ENCODE data around the gene BHLHA15. TPM values are rescaled to one million over a fixed set of nuclear protein-coding genes. Genes with fewer than 3 reads are reported as not detected.

BHLHA15 gene
- total RNA-seq, 4 donors from 2014 or later: 2.0 to 7.3 TPM; not detected in 2

DNA sequence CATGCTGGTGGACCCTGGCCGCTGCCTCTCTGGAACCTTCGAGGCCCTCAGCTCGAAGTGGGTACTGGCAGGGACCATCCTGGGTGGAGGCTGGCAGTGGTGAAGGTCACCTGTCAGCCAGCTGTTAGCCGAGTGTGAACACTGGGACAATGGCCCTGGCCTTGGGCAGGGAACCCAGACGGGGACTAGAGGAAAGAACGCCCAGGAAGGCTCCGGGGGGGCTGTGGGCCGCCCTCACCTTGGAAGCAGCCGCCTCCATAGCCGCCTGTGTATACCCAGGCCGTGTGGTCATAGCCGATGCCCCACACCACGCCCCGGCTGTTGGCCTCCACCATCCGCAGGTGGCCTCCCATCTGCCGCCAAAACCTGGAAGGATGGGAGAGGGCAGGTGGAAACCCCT, 17.6 kb downstream of the BHLHA15 start:
- in situ Hi-C loops (cut with MboI; ENCODE audit: low pct_ligation_motif_present in 1 of 4, low pct_unique_long_range_greater_than_20kb in 1 of 4, low sequenced_read_pairs in 3 of 4) (no loop called here), intact Hi-C loops (cut with DNase I; ENCODE audit: low total_unique reads) (no loop called here)
- no peak overlapping the region for H3K4me3 ChIP-seq
- H3K9me3 ChIP-seq: no peaks in the 10 kb centered on the region
- no peak overlapping the region for H3K27ac ChIP-seq
- H3K36me3 ChIP-seq: no peaks in the 10 kb centered on the region
- no peaks in the 10 kb centered on the region for H3K27me3 ChIP-seq
- no peaks in the 10 kb centered on the region for H3K4me1 ChIP-seq
- DNase-seq: no peak
- no peak for TF ChIP-seq EP300 (IDR thresholded peaks at IDR 0.05; ENCODE audit: low read depth)
- TF ChIP-seq POLR2AphosphoS5 (IDR thresholded peaks at IDR 0.05): no peak
- no peak for TF ChIP-seq POLR2A (IDR thresholded peaks at IDR 0.05)
- TF ChIP-seq, protein P1, sequence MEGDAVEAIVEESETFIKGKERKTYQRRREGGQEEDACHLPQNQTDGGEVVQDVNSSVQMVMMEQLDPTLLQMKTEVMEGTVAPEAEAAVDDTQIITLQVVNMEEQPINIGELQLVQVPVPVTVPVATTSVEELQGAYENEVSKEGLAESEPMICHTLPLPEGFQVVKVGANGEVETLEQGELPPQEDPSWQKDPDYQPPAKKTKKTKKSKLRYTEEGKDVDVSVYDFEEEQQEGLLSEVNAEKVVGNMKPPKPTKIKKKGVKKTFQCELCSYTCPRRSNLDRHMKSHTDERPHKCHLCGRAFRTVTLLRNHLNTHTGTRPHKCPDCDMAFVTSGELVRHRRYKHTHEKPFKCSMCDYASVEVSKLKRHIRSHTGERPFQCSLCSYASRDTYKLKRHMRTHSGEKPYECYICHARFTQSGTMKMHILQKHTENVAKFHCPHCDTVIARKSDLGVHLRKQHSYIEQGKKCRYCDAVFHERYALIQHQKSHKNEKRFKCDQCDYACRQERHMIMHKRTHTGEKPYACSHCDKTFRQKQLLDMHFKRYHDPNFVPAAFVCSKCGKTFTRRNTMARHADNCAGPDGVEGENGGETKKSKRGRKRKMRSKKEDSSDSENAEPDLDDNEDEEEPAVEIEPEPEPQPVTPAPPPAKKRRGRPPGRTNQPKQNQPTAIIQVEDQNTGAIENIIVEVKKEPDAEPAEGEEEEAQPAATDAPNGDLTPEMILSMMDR (IDR thresholded peaks at IDR 0.05): no peak
- 96% methylated on average over 16 of the region's 16 CpGs; no CpG with 5 or more reads in 1 of the 2 donors for WGBS, 2 donors (ENCODE audit: low coverage in 1 of 2)

DNA sequence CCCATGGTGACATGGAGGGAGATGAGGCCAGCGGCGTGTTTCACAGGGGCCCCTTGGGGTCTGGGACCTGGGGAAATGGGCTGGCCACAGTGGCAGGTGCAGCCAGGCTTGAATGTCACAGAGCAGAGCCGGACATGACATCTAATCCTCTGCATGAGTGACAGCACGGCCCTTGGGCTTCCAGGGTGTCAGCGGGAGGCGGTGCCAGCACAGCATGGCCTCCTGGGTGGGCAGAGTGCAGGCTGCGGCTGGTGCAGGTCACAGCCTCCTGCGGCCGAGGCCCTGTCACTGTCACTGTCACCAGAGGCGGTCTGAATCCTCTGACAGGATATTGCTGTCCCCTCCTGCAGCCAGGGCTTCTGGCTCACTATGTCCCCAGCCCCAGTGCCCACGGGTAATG, 18.2 kb downstream of the BHLHA15 start:
- Histone ChIP-seq H3K27ac (no peak overlapping the region), H3K4me1 (no peaks in the 10 kb centered on the region), H3K36me3 (no peaks in the 10 kb centered on the region), H3K9me3 (no peaks in the 10 kb centered on the region), H3K4me3 (no peak overlapping the region), H3K27me3 (no peaks in the 10 kb centered on the region)
- 92% methylated on average over 11 of the region's 11 CpGs; no CpG with 5 or more reads in 1 of the 2 donors for WGBS, 2 donors (ENCODE audit: low coverage in 1 of 2)
- DNase-seq: no peak
- intact Hi-C loops (cut with DNase I; ENCODE audit: low total_unique reads): no loop called here
- TF ChIP-seq POLR2A (IDR thresholded peaks at IDR 0.05): no peak
- TF ChIP-seq EP300 (IDR thresholded peaks at IDR 0.05; ENCODE audit: low read depth): no peak
- TF ChIP-seq, protein P1 (IDR thresholded peaks at IDR 0.05): no peak
- in situ Hi-C loops (cut with MboI; ENCODE audit: low pct_ligation_motif_present in 1 of 4, low pct_unique_long_range_greater_than_20kb in 1 of 4, low sequenced_read_pairs in 3 of 4): no loop called here

DNA sequence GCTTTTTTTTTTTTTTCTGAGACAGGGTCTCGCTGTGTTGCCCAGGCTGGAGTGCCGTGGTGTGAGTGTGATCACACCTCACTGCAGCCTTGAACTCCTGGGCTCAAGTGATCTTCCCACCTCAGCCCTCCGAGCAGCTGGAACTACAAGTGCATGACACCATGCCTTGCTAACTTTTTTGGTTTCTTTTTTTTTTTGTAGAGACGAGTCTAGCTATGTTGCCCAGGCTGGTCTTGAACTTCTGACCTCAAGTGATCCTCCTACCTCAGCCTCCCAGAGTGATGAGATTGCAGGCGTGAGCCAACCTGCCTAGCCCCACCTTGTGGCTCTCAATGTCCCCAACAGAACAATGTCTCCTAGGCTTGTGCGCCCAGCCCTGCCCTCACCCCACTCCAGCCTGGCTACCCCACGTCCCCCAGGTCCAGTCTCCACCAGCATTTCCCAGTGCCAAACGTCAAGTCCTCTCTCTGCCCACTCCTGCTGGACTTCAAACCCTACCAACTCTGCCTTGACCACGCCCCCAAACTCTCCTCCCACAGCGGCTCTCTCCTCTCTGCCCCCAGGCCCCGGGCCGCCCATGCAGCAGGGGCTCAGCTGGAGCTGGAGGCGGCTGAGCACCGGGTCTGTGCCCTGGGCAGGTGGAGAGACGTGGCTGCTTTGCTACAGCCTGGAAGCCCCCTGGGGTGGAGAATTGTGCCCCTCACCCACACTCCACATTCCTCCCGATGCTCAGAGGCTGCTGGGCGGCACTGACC, 18.9 kb downstream of the BHLHA15 start:
- DNase-seq: no peak

DNA sequence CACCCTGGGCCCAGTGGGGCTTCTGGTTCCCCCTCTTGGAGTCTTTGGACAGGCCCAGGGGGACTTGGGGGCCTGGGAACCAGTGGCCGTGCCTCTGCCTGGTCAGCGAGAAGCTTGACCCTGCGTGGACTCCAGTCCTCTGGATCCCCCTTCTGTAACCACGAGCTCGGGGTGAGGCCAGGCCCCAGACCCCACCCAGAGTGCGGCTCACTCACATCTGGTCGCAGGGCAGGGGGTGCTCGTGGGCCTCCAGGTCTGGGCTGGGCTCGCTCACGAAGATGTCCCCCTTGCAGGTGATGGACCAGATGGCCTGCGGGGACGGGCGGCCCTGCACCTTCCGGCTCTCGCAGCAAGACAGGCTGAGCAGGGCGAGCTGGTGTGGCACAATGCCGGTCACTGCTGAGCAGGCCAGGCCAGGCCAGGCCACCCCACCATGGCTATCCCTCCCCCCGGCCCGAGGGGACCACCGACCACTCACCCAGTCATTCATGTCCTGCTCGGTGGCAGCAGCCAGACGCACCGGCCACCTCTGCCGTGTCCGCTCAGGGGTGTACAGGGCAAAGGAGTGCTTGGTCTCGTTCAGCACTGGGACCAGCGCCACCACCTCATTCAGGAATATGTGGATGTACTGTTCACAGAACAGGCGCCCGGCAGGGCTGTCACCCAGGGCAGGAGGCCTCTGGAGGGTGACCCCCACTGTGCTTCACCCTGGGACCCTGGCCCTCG, 19.7 kb downstream of the BHLHA15 start:
- in situ Hi-C loops (cut with MboI; ENCODE audit: low pct_ligation_motif_present in 1 of 4, low pct_unique_long_range_greater_than_20kb in 1 of 4, low sequenced_read_pairs in 3 of 4) (no loop called here), intact Hi-C loops (cut with DNase I; ENCODE audit: low total_unique reads) (no loop called here)
- 97% methylated on average over 16 of the region's 30 CpGs; no CpG with 5 or more reads in 1 of the 2 donors for WGBS, 2 donors (ENCODE audit: low coverage in 1 of 2)
- H3K4me3 ChIP-seq: no peak overlapping the region
- H3K4me1 ChIP-seq: no peaks in the 10 kb centered on the region
- H3K27me3 ChIP-seq: no peaks in the 10 kb centered on the region
- H3K9me3 ChIP-seq: no peaks in the 10 kb centered on the region
- H3K36me3 ChIP-seq: no peaks in the 10 kb centered on the region
- no peak overlapping the region for H3K27ac ChIP-seq
- no peak for DNase-seq
- no peak for TF ChIP-seq EP300 (IDR thresholded peaks at IDR 0.05; ENCODE audit: low read depth)
- TF ChIP-seq POLR2AphosphoS5 (IDR thresholded peaks at IDR 0.05): no peak
- no peak for TF ChIP-seq POLR2A (IDR thresholded peaks at IDR 0.05)
- TF ChIP-seq, protein P1 (IDR thresholded peaks at IDR 0.05): no peak

More for the DNA sequence above, 18.9 kb downstream of the BHLHA15 start:
- Histone ChIP-seq H3K4me3 (no peak overlapping the region), H3K27me3 (no peaks in the 10 kb centered on the region), H3K27ac (no peak overlapping the region), H3K36me3 (no peaks in the 10 kb centered on the region), H3K4me1 (no peaks in the 10 kb centered on the region), H3K9me3 (no peaks in the 10 kb centered on the region)
- in situ Hi-C loops (cut with MboI; ENCODE audit: low pct_ligation_motif_present in 1 of 4, low pct_unique_long_range_greater_than_20kb in 1 of 4, low sequenced_read_pairs in 3 of 4) (no loop called here), intact Hi-C loops (cut with DNase I; ENCODE audit: low total_unique reads) (no loop called here)
- WGBS, 2 donors (ENCODE audit: low coverage in 1 of 2): 50 to 87% methylated on average over 1 to 17 of the region's 17 CpGs
- TF ChIP-seq POLR2A (IDR thresholded peaks at IDR 0.05): no peak
- TF ChIP-seq POLR2AphosphoS5 (IDR thresholded peaks at IDR 0.05): no peak
- TF ChIP-seq EP300 (IDR thresholded peaks at IDR 0.05; ENCODE audit: low read depth): no peak
- TF ChIP-seq, protein P1 (IDR thresholded peaks at IDR 0.05): no peak

Measured in transverse colon (tissue), 4 donors.